Chondrocyte (in vitro differentiated cells): Measurements from ENCODE around the gene SYNPO2. TPM values are rescaled to one million over a fixed set of nuclear protein-coding genes. Genes with fewer than 3 reads are reported as not detected.
A peak's percentile ranks its signal among the peaks of the same experiment; 100 is the strongest.

Source experiments
- DNase-seq: peaks from one replicate; pipeline ENCODE4 v3.0.0; 2021; ENCODE audit warnings: mixed read lengths, low spot score
- H3K27ac Mint-ChIP-seq: one replicate; pipeline ENCODE4 v1.8.0; 2021; ENCODE audit warnings: mild to moderate bottlenecking, moderate library complexity, mixed read lengths; ENCODE audit not compliant: unreplicated experiment
- H3K27me3 Mint-ChIP-seq: 2 replicates; pipeline ENCODE4 v1.8.0; 2021; ENCODE audit warnings: low read depth, mixed read lengths
- H3K36me3 Mint-ChIP-seq: 2 replicates; pipeline ENCODE4 v1.8.0; 2021; ENCODE audit warnings: low read depth, mixed read lengths
- H3K4me1 Mint-ChIP-seq: 2 replicates; pipeline ENCODE4 v1.8.0; 2021; ENCODE audit warnings: low read depth, mild to moderate bottlenecking, mixed read lengths
- H3K4me3 Mint-ChIP-seq: one replicate; pipeline ENCODE4 v1.8.0; 2021; ENCODE audit warnings: mild to moderate bottlenecking, moderate library complexity, mixed read lengths; ENCODE audit not compliant: unreplicated experiment
- H3K9me3 Mint-ChIP-seq: 2 replicates; pipeline ENCODE4 v1.8.0; 2021; ENCODE audit warnings: low read depth, mixed read lengths
- CTCF ChIP-seq: fragments of 200-600 bp; sonication (generic); IDR thresholded peaks from 2 replicates; pipeline ENCODE4 v1.5.0; 2021; ENCODE audit warnings: antibody characterized with exemption, mild to moderate bottlenecking, moderate library complexity
- total RNA-seq: library from RNA; stranded (reverse); gene quantifications from 3 replicates; pipeline ENCODE4 v1.2.1, GENCODE V29; 2021

SYNPO2 gene
- total RNA-seq, 1 donor from 2014 or later: 21.5 TPM

DNA sequence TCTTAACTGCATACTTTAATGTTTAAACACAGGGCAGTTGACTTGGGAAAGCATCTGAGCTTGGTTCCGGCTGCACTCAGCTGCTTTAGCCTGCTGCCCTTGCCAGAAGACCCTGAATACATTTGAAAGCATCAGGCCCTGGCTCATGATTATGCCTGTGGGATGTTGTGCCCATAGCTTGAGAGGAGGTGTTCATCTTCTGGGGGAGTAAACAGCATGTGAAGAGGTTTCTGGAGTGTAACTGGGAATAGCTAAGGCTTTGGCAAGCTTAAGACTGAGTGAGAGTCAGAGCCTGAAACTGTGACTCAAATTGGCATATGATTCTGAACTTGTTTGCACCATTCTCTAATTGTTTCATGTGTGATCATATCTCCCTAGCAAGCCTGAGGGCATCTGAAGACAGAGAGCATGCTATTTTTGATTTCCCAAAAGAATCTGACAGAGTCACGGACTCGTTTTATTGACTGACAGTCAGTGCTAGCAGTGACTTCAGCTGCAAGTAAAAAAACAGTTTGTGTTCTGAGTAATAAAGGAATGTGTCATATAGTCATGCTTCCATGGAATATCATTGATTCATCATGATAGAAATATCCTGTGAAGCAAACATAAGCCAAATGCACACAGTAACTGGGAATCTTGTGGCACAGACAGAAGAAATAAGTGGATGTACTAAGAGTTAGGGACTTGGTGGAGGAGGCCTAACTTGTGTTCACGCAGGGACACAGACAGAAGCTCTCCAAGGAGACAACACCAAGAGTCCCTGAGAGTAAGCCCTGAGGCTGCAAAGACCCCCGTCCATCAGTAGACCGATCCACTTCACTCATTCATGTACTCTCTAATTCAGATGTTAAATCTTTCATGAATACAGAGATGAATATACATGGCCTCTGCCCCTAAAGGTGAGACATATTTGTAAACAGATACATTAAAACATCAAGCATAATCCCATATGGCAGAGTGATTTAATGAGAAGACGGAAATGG lies 100.7 kb downstream of the SYNPO2 start:
- Mint-ChIP-seq H3K4me1 (peaks cover 39% of the 10 kb centered on the region), H3K4me3 (no peak overlapping the region), H3K36me3 (no peaks in the 10 kb centered on the region), H3K27ac (peak overlapping the region; percentile 91), H3K27me3 (no peaks in the 10 kb centered on the region), H3K9me3 (peaks cover 2% of the 10 kb centered on the region)
- no peak for DNase-seq
- no peak for TF ChIP-seq CTCF

- peaks cover 46% of the 10 kb centered on the region for H3K4me1 Mint-ChIP-seq
Observed at GRCh38 chr4:118991686-118992085, 103.0 kb downstream of the SYNPO2 start.

GRCh38 chr4:118992149-118992548 lies 103.5 kb downstream of the SYNPO2 start:
- Mint-ChIP-seq H3K27me3 (no peaks in the 10 kb centered on the region), H3K4me3 (no peak overlapping the region), H3K9me3 (no peaks in the 10 kb centered on the region), H3K4me1 (peaks cover 46% of the 10 kb centered on the region), H3K27ac (no peak overlapping the region), H3K36me3 (no peaks in the 10 kb centered on the region)
- DNase-seq: no peak
- no peak for TF ChIP-seq CTCF

More at GRCh38 chr4:118991686-118992085, 103.0 kb downstream of the SYNPO2 start:
- Mint-ChIP-seq H3K9me3 (peaks cover under 1% of the 10 kb centered on the region), H3K4me3 (no peak overlapping the region), H3K36me3 (no peaks in the 10 kb centered on the region), H3K27me3 (no peaks in the 10 kb centered on the region), H3K27ac (no peak overlapping the region)
- DNase-seq: no peak
- no peak for TF ChIP-seq CTCF

GRCh38 chr4:118993333-118993732 lies 104.7 kb downstream of the SYNPO2 start:
- Mint-ChIP-seq H3K27ac (no peak overlapping the region), H3K9me3 (no peaks in the 10 kb centered on the region), H3K4me1 (peaks cover 54% of the 10 kb centered on the region), H3K27me3 (no peaks in the 10 kb centered on the region), H3K36me3 (no peaks in the 10 kb centered on the region), H3K4me3 (no peak overlapping the region)
- no peak for TF ChIP-seq CTCF
- no peak for DNase-seq

DNA sequence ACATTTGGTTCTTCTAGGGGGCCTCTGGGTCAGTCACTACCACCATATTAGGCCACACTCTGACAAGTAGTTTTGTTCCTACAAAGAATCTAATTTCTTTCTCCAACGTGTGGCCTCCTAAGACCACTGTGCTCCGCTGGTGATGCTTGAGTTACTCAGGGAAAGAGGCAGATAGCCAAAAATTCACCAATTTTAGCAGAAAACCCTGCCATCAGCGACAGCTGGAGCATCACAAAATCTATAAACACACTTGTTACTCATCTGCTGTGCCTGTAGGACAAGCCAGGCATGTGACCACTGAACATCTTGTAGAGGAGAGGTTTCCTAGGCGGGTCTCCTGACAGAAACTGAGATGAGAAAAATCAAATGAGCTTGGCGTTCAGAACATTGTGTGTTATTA lies 105.4 kb downstream of the SYNPO2 start:
- Mint-ChIP-seq H3K36me3 (no peaks in the 10 kb centered on the region), H3K4me3 (no peak overlapping the region), H3K9me3 (no peaks in the 10 kb centered on the region), H3K27me3 (no peaks in the 10 kb centered on the region), H3K27ac (no peak overlapping the region), H3K4me1 (peaks cover 54% of the 10 kb centered on the region)
- no peak for TF ChIP-seq CTCF
- no peak for DNase-seq
